HepG2 (cell line): ENCODE measurements around the gene MAP3K2. TPM values are rescaled to one million over a fixed set of nuclear protein-coding genes. Genes with fewer than 3 reads are reported as not detected.

ENCODE experiments used
- ATAC-seq: fragments of 200-7000 bp; cut with Tn5 transposase; 3 replicates; pipeline ENCODE4 v1.9.1; 2020; ENCODE audit warnings: mild to moderate bottlenecking, moderate library complexity
- BruUV-seq: library from RNA; stranded (reverse); fragments of 400-500 nt; replicated peaks from 2 replicates; lab custom pipeline; 2021; lab: Mats Ljungman, UMichigan
- CTCF ChIA-PET: fragments of 300-600 bp; formaldehyde crosslinking; extraction: SDS; loops from one replicate; lab custom pipeline; 2021; ENCODE audit warnings: low total read pairs, inconsistent platforms, low intra/inter-chr PET ratio; lab: Yijun Ruan, JAX
- POLR2A ChIA-PET: fragments of 350-600 bp; sonication (Branson Sonifier 250); formaldehyde crosslinking; loops from one replicate; lab custom pipeline; 2020; ENCODE audit warnings: antibody characterized with exemption, inconsistent platforms; lab: Yijun Ruan, JAX
- DNase-seq: peaks from one replicate; pipeline ENCODE4 v3.0.0-alpha.2; 2015; ENCODE audit warnings: low spot score
- FAIRE-seq: peaks from 3 replicates; lab custom pipeline; 2011; peaks lifted over from hg19 to GRCh38; lab: Jason Lieb, UNC
- H2AFZ ChIP-seq: one replicate; pipeline ENCODE4 v1.6.1; 2011; ENCODE audit warnings: low read length, inconsistent platforms
- H3K27ac ChIP-seq: fragments of 300-600 bp; 3 replicates; pipeline ENCODE4 v1.8.0; 2011; ENCODE audit warnings: mixed run types, mild to moderate bottlenecking, mixed read lengths, low read length, inconsistent platforms; ENCODE audit not compliant: insufficient read depth; ENCODE audit errors: extremely low read length
- H3K27me3 ChIP-seq, 2 experiments: fragments of 200-600 bp in 1 of 2; 2 replicates in 1 of 2; 3 replicates in 1 of 2; pipeline versions ENCODE4 v1.6.0 to v1.8.0; 2011; ENCODE audit warnings: low read length in 2 of 2, mild to moderate bottlenecking in 2 of 2, moderate library complexity in 2 of 2, inconsistent platforms in 1 of 2; ENCODE audit not compliant: insufficient read depth in 2 of 2, control insufficient read depth in 1 of 2
- H3K36me3 ChIP-seq, 2 experiments: fragments of 200-600 bp in 1 of 2; replicated peaks in 1 of 2; 2 replicates in 1 of 2; 3 replicates in 1 of 2; pipeline versions ENCODE4 v1.5.1 to v1.8.0; 2011; ENCODE audit warnings: low read length in 2 of 2, inconsistent platforms in 1 of 2; ENCODE audit not compliant: insufficient read depth in 2 of 2, control insufficient read depth in 1 of 2
- H3K4me1 ChIP-seq: 2 replicates; pipeline ENCODE4 v1.5.1; 2012; ENCODE audit warnings: low read length, inconsistent platforms; ENCODE audit not compliant: insufficient read depth
- H3K4me2 ChIP-seq: 2 replicates; pipeline ENCODE4 v1.6.0; 2011; ENCODE audit warnings: low read depth, low read length, inconsistent platforms
- H3K4me3 ChIP-seq, 3 experiments: fragments of 200-600 bp in 1 of 3; sonication (generic), shearing (Covaris generic) in 1 of 3; replicated peaks in 1 of 3; 2 replicates each; pipeline ENCODE4 v1.5.1; 2011 to 2016; ENCODE audit warnings: low read length in 3 of 3, inconsistent platforms in 2 of 3, low read depth in 2 of 3, mild to moderate bottlenecking in 2 of 3, control low read depth in 1 of 3, mixed read lengths in 1 of 3; ENCODE audit not compliant: insufficient read depth in 1 of 3
- H3K79me2 ChIP-seq: one replicate; pipeline ENCODE4 v1.6.1; 2011; ENCODE audit warnings: low read length, inconsistent platforms; ENCODE audit not compliant: insufficient read depth
- H3K9ac ChIP-seq: 2 replicates; pipeline ENCODE4 v1.6.0; 2011; ENCODE audit warnings: mild to moderate bottlenecking, low read depth, low read length, inconsistent platforms; ENCODE audit not compliant: insufficient read depth
- H3K9me3 ChIP-seq: 2 replicates; pipeline ENCODE4 v1.5.1; 2012; ENCODE audit warnings: mild to moderate bottlenecking, low read length
- H4K20me1 ChIP-seq: 2 replicates; pipeline ENCODE4 v1.6.0; 2011; ENCODE audit warnings: inconsistent platforms, mild to moderate bottlenecking, low read length, moderate library complexity; ENCODE audit not compliant: insufficient read depth
- AHDC1 ChIP-seq: sonication (generic); formaldehyde crosslinking; IDR thresholded peaks from 2 replicates; pipeline ENCODE4 v1.5.1; 2020; ENCODE audit warnings: mild to moderate bottlenecking, missing genetic modification reagents, borderline replicate concordance
- FOXA3 ChIP-seq: IDR thresholded peaks from 2 replicates; pipeline ENCODE4 v1.6.1; 2016; ENCODE audit warnings: missing genetic modification reagents, missing compliant biosample characterization
- ISX ChIP-seq: sonication (generic); formaldehyde crosslinking; conservative IDR thresholded peaks from 2 replicates; pipeline ENCODE4 v1.5.0; 2020; ENCODE audit warnings: missing genetic modification reagents
- SRSF1 ChIP-seq: fragments of 200-400 bp; formaldehyde crosslinking; optimal IDR thresholded peaks from 2 replicates; pipeline ENCODE3; 2017; ENCODE audit warnings: mild to moderate bottlenecking, low read depth, low read length, moderate library complexity
- ZNF230 ChIP-seq: sonication (generic); formaldehyde crosslinking; IDR thresholded peaks from 2 replicates; pipeline ENCODE4 v1.4.0; 2020; ENCODE audit warnings: mild to moderate bottlenecking, missing genetic modification reagents
- ZNF335 ChIP-seq: sonication (generic); formaldehyde crosslinking; IDR thresholded peaks from 2 replicates; pipeline ENCODE4 v1.4.0; 2020; ENCODE audit warnings: missing genetic modification reagents
- WGBS: methylation state at CpG from one replicate; pipeline ENCODE4 v1.1.6; 2017; ENCODE audit warnings: low lambda C conversion rate; 5-methylcytosine and 5-hydroxymethylcytosine counted together
- in situ Hi-C: cut with HindIII; loops from 2 replicates; pipeline ENCODE4 v1.10.0; 2017; ENCODE audit warnings: low pct_unique_long_range_greater_than_20kb; ENCODE audit not compliant: extremely low pct_ligation_motif_present
- intact Hi-C: fragments of 100-400 bp; cut with micrococcal nuclease; formaldehyde crosslinking; loops from one replicate; pipeline ENCODE4 v1.10.0; 2022; ENCODE audit not compliant: unreplicated experiment
- polyA plus RNA-seq, 8 experiments: library from polyadenylated mRNA; depleted of rRNA in 3 of 8; stranded (reverse) in 7 of 8; unstranded in 1 of 8; fragments of >200 nt; fragmentation: Illumina TruSeq in 4 of 8; extraction: Trizol in 4 of 8; gene quantifications; 2 replicates each; pipeline versions ENCODE4 v1.2.1 to v1.2.3, GENCODE V29; 2011 to 2016; ENCODE audit warnings: low read depth in 4 of 8, missing spikeins in 1 of 8, mixed read lengths in 1 of 8; ENCODE audit not compliant: insufficient read depth in 1 of 8
- total RNA-seq, 5 experiments: library from RNA; depleted of rRNA; stranded (reverse); fragments of >200 nt; fragmentation: Illumina TruSeq; extraction: Trizol; gene quantifications; 2 replicates each; pipeline ENCODE4 v1.2.3, GENCODE V29; 2016; ENCODE audit warnings: low read depth in 1 of 5
- TF ChIP-seq, protein P1 (sequence below): sonication (generic); formaldehyde crosslinking; IDR thresholded peaks from 2 replicates; pipeline ENCODE4 v1.5.1; 2020; ENCODE audit warnings: missing genetic modification reagents, mild to moderate bottlenecking, borderline replicate concordance

The MAP3K2 gene
- total and polyA plus RNA-seq, 2 of the 13 experiments (the other 11 are each of a cell fraction or from before 2014, with no cell fraction given) = 12.2 to 37.2 TPM

- BruUV-seq = no TSS peak
- Histone ChIP-seq H3K4me2 (no peak overlapping the region), H3K79me2 (no peaks in the 10 kb centered on the region), H3K4me3 (no peak overlapping the region), H3K9ac (no peak overlapping the region), H3K27ac (no peak overlapping the region), H3K27me3 (no peaks in the 10 kb centered on the region), H3K9me3 (no peaks in the 10 kb centered on the region), H3K36me3 (0 out of 5 replicates have a peak, but pooled peaks cover under 1 to 3% of the 10 kb centered on the region in 2 experiments), H2AFZ (no peak overlapping the region), H4K20me1 (no peaks in the 10 kb centered on the region), H3K4me1 (peaks cover 52% of the 10 kb centered on the region)
- FAIRE-seq (no peak), DNase-seq (no peak), ATAC-seq (no peak)
- TF ChIP-seq ISX = no peak
- TF ChIP-seq ZNF335 (CRISPR knock-in tag) = no peak
- TF ChIP-seq SRSF1 = no peak
- TF ChIP-seq, protein P1, sequence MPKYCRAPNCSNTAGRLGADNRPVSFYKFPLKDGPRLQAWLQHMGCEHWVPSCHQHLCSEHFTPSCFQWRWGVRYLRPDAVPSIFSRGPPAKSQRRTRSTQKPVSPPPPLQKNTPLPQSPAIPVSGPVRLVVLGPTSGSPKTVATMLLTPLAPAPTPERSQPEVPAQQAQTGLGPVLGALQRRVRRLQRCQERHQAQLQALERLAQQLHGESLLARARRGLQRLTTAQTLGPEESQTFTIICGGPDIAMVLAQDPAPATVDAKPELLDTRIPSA (CRISPR knock-in tag) = no peak
- TF ChIP-seq ZNF230 (CRISPR knock-in tag) = no peak
- TF ChIP-seq FOXA3 = no peak
- intact Hi-C loops (no loop called here), in situ Hi-C loops (no loop called here)
- ChIA-PET CTCF (no interaction called here), POLR2A (interaction anchor here (5.5 to 16.2 kb wide), 2 partner anchors 17 to 19 kb away, joined by 74 to 229 read pairs; partner anchors contain the start of gene PROC)
- 98% methylated on average over 6 of the region's 6 CpGs for WGBS
Measured at GRCh38 chr2:127434515-127434914, 46.7 kb upstream of the MAP3K2 start.

GRCh38 chr2:127431408-127432023 lies 43.7 kb upstream of the MAP3K2 start:
- Histone ChIP-seq H2AFZ (peak overlapping the region; percentile 0), H3K9ac (0 out of 2 replicates have a peak overlapping the region, but pooled peaks have one; percentile 2), H3K4me2 (0 out of 2 replicates have a peak overlapping the region, but pooled peaks have one; percentile 4), H3K27ac (peak overlapping the region; percentile 3), H3K36me3 (peaks cover 15 to 18% of the 10 kb centered on the region in 2 experiments), H3K79me2 (no peaks in the 10 kb centered on the region), H3K4me1 (peaks cover 23% of the 10 kb centered on the region), H3K4me3 (no peak overlapping the region), H3K9me3 (no peaks in the 10 kb centered on the region), H4K20me1 (no peaks in the 10 kb centered on the region; the same call in 1 of the 2 replicates), H3K27me3 (no peaks in the 10 kb centered on the region)
- ChIA-PET CTCF (no interaction called here), POLR2A (interaction anchor here (1.0 to 16.2 kb wide), 2 partner anchors 14 to 21 kb away, joined by 4 to 229 read pairs; partner anchors contain the start of gene PROC)
- BruUV-seq = no TSS peak
- DNase-seq (no peak), FAIRE-seq (no peak), ATAC-seq (peak; percentile 11; the same call in 2 of the 3 replicates)
- WGBS = 71% methylated on average over 14 of the region's 14 CpGs
- intact Hi-C loops (no loop called here), in situ Hi-C loops (no loop called here)
- peak; percentile 51; the same call in 1 of the 2 replicates for TF ChIP-seq AHDC1 (CRISPR knock-in tag)
